CD8-positive, alpha-beta memory T cell (primary cell): ENCODE results near the gene PDIA4. TPM values are rescaled to one million over a fixed set of nuclear protein-coding genes. Genes with fewer than 3 reads are reported as not detected.
A peak's percentile ranks its signal among the peaks of the same experiment; 100 is the strongest.

ENCODE experiments used
- CTCF ChIA-PET: fragments of 350-600 bp; sonication (Branson Sonifier 250); formaldehyde crosslinking; loops from one replicate; lab custom pipeline; 2021; ENCODE audit warnings: antibody characterized with exemption; lab: Charles Lee
- POLR2A ChIA-PET: fragments of 350-600 bp; sonication (Branson Sonifier 250); formaldehyde crosslinking; loops from one replicate; lab custom pipeline; 2021; ENCODE audit warnings: antibody characterized with exemption; lab: Charles Lee
- DNase-seq, 5 donors: peaks; one replicate each; pipeline versions ENCODE4 v3.0.0 to v3.0.0-alpha.2; 2020 to 2022; ENCODE audit warnings: mixed read lengths in 1 of 5
- H3K27ac ChIP-seq: one replicate; pipeline ENCODE4 v1.7.0; 2013; ENCODE audit warnings: low read depth, mild to moderate bottlenecking, low read length, moderate library complexity
- H3K27me3 ChIP-seq: 2 replicates; pipeline ENCODE4 v1.7.0; 2013; ENCODE audit warnings: low read length, mild to moderate bottlenecking; ENCODE audit not compliant: insufficient read depth, poor library complexity, severe bottlenecking
- H3K36me3 ChIP-seq: 2 replicates; pipeline ENCODE4 v1.7.0; 2013; ENCODE audit warnings: mild to moderate bottlenecking, low read length, moderate library complexity; ENCODE audit not compliant: insufficient read depth
- H3K4me1 ChIP-seq: 2 replicates; pipeline ENCODE4 v1.7.0; 2013; ENCODE audit warnings: mild to moderate bottlenecking, low read length, moderate library complexity; ENCODE audit not compliant: insufficient read depth
- H3K4me3 ChIP-seq: 2 replicates; pipeline ENCODE4 v1.7.0; 2013; ENCODE audit warnings: mild to moderate bottlenecking, low read length
- H3K9me3 ChIP-seq: 2 replicates; pipeline ENCODE4 v1.7.0; 2013; ENCODE audit warnings: mild to moderate bottlenecking, low read length
- H3K27ac Mint-ChIP-seq, 8 donors: one replicate each; pipeline ENCODE4 v1.8.0; 2020 to 2021; ENCODE audit warnings: mixed read lengths in 8 of 8, mild to moderate bottlenecking in 6 of 8, inconsistent platforms in 3 of 8, moderate library complexity in 3 of 8
- H3K27me3 Mint-ChIP-seq, 2 donors: one replicate each; pipeline ENCODE4 v1.8.0; 2020 to 2021; ENCODE audit warnings: mixed read lengths in 2 of 2, mild to moderate bottlenecking in 1 of 2, moderate library complexity in 1 of 2
- H3K36me3 Mint-ChIP-seq, 3 donors: one replicate each; pipeline ENCODE4 v1.8.0; 2020 to 2021; ENCODE audit warnings: mixed read lengths in 3 of 3, inconsistent platforms in 1 of 3, mild to moderate bottlenecking in 1 of 3
- H3K4me1 Mint-ChIP-seq, 3 donors: one replicate each; pipeline ENCODE4 v1.8.0; 2020 to 2021; ENCODE audit warnings: mixed read lengths in 3 of 3, inconsistent platforms in 1 of 3, mild to moderate bottlenecking in 1 of 3
- H3K4me3 Mint-ChIP-seq, 7 donors: one replicate each; pipeline ENCODE4 v1.8.0; 2020 to 2021; ENCODE audit warnings: mixed read lengths in 7 of 7, mild to moderate bottlenecking in 6 of 7, moderate library complexity in 4 of 7, inconsistent platforms in 2 of 7
- H3K9me3 Mint-ChIP-seq, 5 donors: one replicate each; pipeline ENCODE4 v1.8.0; 2020 to 2022; ENCODE audit warnings: mixed read lengths in 5 of 5, mild to moderate bottlenecking in 3 of 5, moderate library complexity in 2 of 5, inconsistent platforms in 1 of 5
- polyA plus RNA-seq: library from polyadenylated mRNA; unstranded; fragments of 300-500 nt; fragmentation: Illumina TruSeq; gene quantifications from one replicate; pipeline ENCODE4 v1.2.3, GENCODE V29; 2021
- total RNA-seq, 2 experiments: library from RNA; stranded (reverse); gene quantifications; one replicate each; pipeline ENCODE4 v1.2.3, GENCODE V29; 2021

PDIA4 gene
- total and polyA plus RNA-seq, 3 experiments from 2014 or later = 91.1 to 113 (median 92.1) TPM

GRCh38 chr7:148964483-148965267 lies 63.6 kb downstream of the PDIA4 start:
- peaks cover 11% of the 10 kb centered on the region for H3K4me1 ChIP-seq
- H3K27me3 ChIP-seq = no peaks in the 10 kb centered on the region
- no peaks in the 10 kb centered on the region for H3K36me3 ChIP-seq
- POLR2A ChIA-PET = interaction anchor here (0.5 kb wide), 1 partner anchor 9 kb away, joined by 3 read pairs; no protein-coding TSS in a partner anchor
- Mint-ChIP-seq H3K36me3 (peaks cover 0 to 2% (median 0%) of the 10 kb centered on the region in 3 donors), H3K4me1 (peaks cover 19 to 33% (median 30%) of the 10 kb centered on the region in 3 donors), H3K9me3 (no peaks in the 10 kb centered on the region), H3K27ac (peak overlapping the region in 6 of 8 donors; percentile 2 to 93 (median 74)), H3K4me3 (peak overlapping the region in 3 of 7 donors; percentile 85 to 96 (median 95)), H3K27me3 (peaks cover 0 to 10% of the 10 kb centered on the region in 2 donors)
- CTCF ChIA-PET = interaction anchor here (2.1 to 6.1 kb wide), 5 partner anchors 19 to 388 kb away, joined by 6 to 93 read pairs (median 13); no protein-coding TSS in a partner anchor
- H3K9me3 ChIP-seq = no peaks in the 10 kb centered on the region
- H3K4me3 ChIP-seq = no peak overlapping the region
- H3K27ac ChIP-seq = no peak overlapping the region
- no peak for DNase-seq

- DNase-seq = no peak
- peak overlapping the region; percentile 85 to 96 (median 93) for H3K4me3 Mint-ChIP-seq
- peaks cover 0 to 2% (median 0%) of the 10 kb centered on the region in 3 donors for H3K36me3 Mint-ChIP-seq
- CTCF ChIA-PET = interaction anchor here (0.7 to 6.1 kb wide), 23 partner anchors 11 to 462 kb away, joined by 3 to 93 read pairs (median 4); partner anchors contain the start of genes CUL1 and EZH2
- H3K4me1 ChIP-seq = peaks cover 11% of the 10 kb centered on the region
- POLR2A ChIA-PET = interaction anchor here (0.5 to 1.3 kb wide), 4 partner anchors 10 to 265 kb away, joined by 3 to 6 read pairs (median 3); partner anchors contain the start of gene CUL1
- peaks cover 0 to 10% of the 10 kb centered on the region in 2 donors for H3K27me3 Mint-ChIP-seq
- no peaks in the 10 kb centered on the region for H3K36me3 ChIP-seq
- peaks cover 19 to 33% (median 30%) of the 10 kb centered on the region in 3 donors for H3K4me1 Mint-ChIP-seq
- H3K9me3 Mint-ChIP-seq = no peaks in the 10 kb centered on the region
- no peaks in the 10 kb centered on the region for H3K27me3 ChIP-seq
- peak overlapping the region; percentile 14 to 93 (median 88) for H3K27ac Mint-ChIP-seq
- H3K9me3 ChIP-seq = no peaks in the 10 kb centered on the region
- H3K27ac ChIP-seq = peak overlapping the region; percentile 52
- H3K4me3 ChIP-seq = peak overlapping the region; percentile 67
These were observed 64.5 kb downstream of the PDIA4 start for GRCh38 chr7:148963583-148964482.

- Mint-ChIP-seq H3K36me3 (peaks cover 0 to 2% (median 0%) of the 10 kb centered on the region in 3 donors), H3K9me3 (no peaks in the 10 kb centered on the region), H3K4me1 (peaks cover 19 to 33% (median 30%) of the 10 kb centered on the region in 3 donors), H3K4me3 (peak overlapping the region; percentile 85 to 96 (median 93)), H3K27ac (peak overlapping the region; percentile 82 to 93 (median 88)), H3K27me3 (peaks cover 0 to 10% of the 10 kb centered on the region in 2 donors)
- peak overlapping the region; percentile 52 for H3K27ac ChIP-seq
- no peaks in the 10 kb centered on the region for H3K36me3 ChIP-seq
- no peaks in the 10 kb centered on the region for H3K9me3 ChIP-seq
- peak; percentile 32 to 76 (median 68) for DNase-seq
- ChIA-PET CTCF (interaction anchor here (0.7 to 6.1 kb wide), 25 partner anchors 11 to 461 kb away, joined by 3 to 93 read pairs (median 4); partner anchors contain the start of genes CUL1 and EZH2), POLR2A (interaction anchor here (0.6 to 1.3 kb wide), 7 partner anchors 22 to 454 kb away, joined by 3 to 6 read pairs (median 3); partner anchors contain the start of gene CUL1)
- no peaks in the 10 kb centered on the region for H3K27me3 ChIP-seq
- peaks cover 11% of the 10 kb centered on the region for H3K4me1 ChIP-seq
- peak overlapping the region; percentile 67 for H3K4me3 ChIP-seq
These were observed 65.3 kb downstream of the PDIA4 start for GRCh38 chr7:148962823-148963582.

GRCh38 chr7:148962440-148962822 lies 65.9 kb downstream of the PDIA4 start:
- Histone ChIP-seq H3K36me3 (no peaks in the 10 kb centered on the region), H3K27me3 (no peaks in the 10 kb centered on the region), H3K4me1 (peaks cover 11% of the 10 kb centered on the region), H3K27ac (no peak overlapping the region), H3K4me3 (peak overlapping the region; percentile 67), H3K9me3 (no peaks in the 10 kb centered on the region)
- H3K27ac Mint-ChIP-seq = peak overlapping the region; percentile 82 to 93 (median 88)
- no peaks in the 10 kb centered on the region for H3K9me3 Mint-ChIP-seq
- no peak for DNase-seq
- H3K27me3 Mint-ChIP-seq = peaks cover 0 to 10% of the 10 kb centered on the region in 2 donors
- H3K4me3 Mint-ChIP-seq = peak overlapping the region; percentile 85 to 96 (median 93)
- ChIA-PET CTCF (interaction anchor here (0.8 to 6.1 kb wide), 20 partner anchors 10 to 458 kb away, joined by 3 to 93 read pairs (median 4); partner anchors contain the start of genes CUL1 and EZH2), POLR2A (interaction anchor here (0.6 to 1.3 kb wide), 6 partner anchors 21 to 453 kb away, joined by 3 to 6 read pairs (median 4); partner anchors contain the start of gene CUL1)
- H3K36me3 Mint-ChIP-seq = peaks cover 0 to 2% (median 0%) of the 10 kb centered on the region in 3 donors
- H3K4me1 Mint-ChIP-seq = peaks cover 19 to 33% (median 30%) of the 10 kb centered on the region in 3 donors

- Mint-ChIP-seq H3K27me3 (peaks cover 0 to 10% of the 10 kb centered on the region in 2 donors), H3K27ac (no peak overlapping the region), H3K4me3 (peak overlapping the region in 1 of 7 donors; percentile 64), H3K9me3 (no peaks in the 10 kb centered on the region), H3K36me3 (peaks cover 0 to 2% (median 0%) of the 10 kb centered on the region in 3 donors), H3K4me1 (peaks cover 12 to 21% (median 18%) of the 10 kb centered on the region in 3 donors)
- Histone ChIP-seq H3K27ac (no peak overlapping the region), H3K4me1 (peaks cover 8% of the 10 kb centered on the region), H3K36me3 (no peaks in the 10 kb centered on the region), H3K9me3 (no peaks in the 10 kb centered on the region), H3K27me3 (no peaks in the 10 kb centered on the region), H3K4me3 (no peak overlapping the region)
- CTCF ChIA-PET = no interaction called here
- POLR2A ChIA-PET = no interaction called here
- no peak for DNase-seq
These were observed 68.6 kb downstream of the PDIA4 start for GRCh38 chr7:148959726-148960125.

GRCh38 chr7:148958061-148958460 lies 70.2 kb downstream of the PDIA4 start:
- CTCF ChIA-PET = interaction anchor here (2.2 kb wide), 1 partner anchor 8 kb away, joined by 6 read pairs; no protein-coding TSS in a partner anchor
- Mint-ChIP-seq H3K27ac (peak overlapping the region in 1 of 8 donors; percentile 47), H3K36me3 (peaks cover 0 to 2% (median 0%) of the 10 kb centered on the region in 3 donors), H3K4me1 (peaks cover 6 to 8% (median 6%) of the 10 kb centered on the region in 3 donors), H3K9me3 (no peaks in the 10 kb centered on the region), H3K4me3 (no peak overlapping the region), H3K27me3 (peaks cover 0 to 7% of the 10 kb centered on the region in 2 donors)
- Histone ChIP-seq H3K27me3 (no peaks in the 10 kb centered on the region), H3K36me3 (no peaks in the 10 kb centered on the region), H3K4me3 (no peak overlapping the region), H3K4me1 (peaks cover 3% of the 10 kb centered on the region), H3K9me3 (no peaks in the 10 kb centered on the region), H3K27ac (no peak overlapping the region)
- no peak for DNase-seq
- POLR2A ChIA-PET = no interaction called here

- Mint-ChIP-seq H3K4me1 (no peaks in the 10 kb centered on the region), H3K4me3 (no peak overlapping the region), H3K9me3 (no peaks in the 10 kb centered on the region), H3K27me3 (peaks cover 0 to 2% of the 10 kb centered on the region in 2 donors), H3K27ac (no peak overlapping the region), H3K36me3 (no peaks in the 10 kb centered on the region)
- Histone ChIP-seq H3K4me3 (no peak overlapping the region), H3K27me3 (no peaks in the 10 kb centered on the region), H3K36me3 (no peaks in the 10 kb centered on the region), H3K4me1 (no peaks in the 10 kb centered on the region), H3K9me3 (no peaks in the 10 kb centered on the region), H3K27ac (no peak overlapping the region)
- ChIA-PET CTCF (no interaction called here), POLR2A (no interaction called here)
- no peak for DNase-seq
These were observed 73.5 kb downstream of the PDIA4 start for GRCh38 chr7:148954766-148955165.
